GM10847 (cell line): Measurements from ENCODE around the gene KLHL1.

Experiments
- POLR2A ChIP-seq: IDR thresholded peaks from 2 replicates; pipeline ENCODE4 v1.6.1; 2011; ENCODE audit not compliant: insufficient read length; ENCODE audit errors: extremely low read depth

The KLHL1 gene

DNA sequence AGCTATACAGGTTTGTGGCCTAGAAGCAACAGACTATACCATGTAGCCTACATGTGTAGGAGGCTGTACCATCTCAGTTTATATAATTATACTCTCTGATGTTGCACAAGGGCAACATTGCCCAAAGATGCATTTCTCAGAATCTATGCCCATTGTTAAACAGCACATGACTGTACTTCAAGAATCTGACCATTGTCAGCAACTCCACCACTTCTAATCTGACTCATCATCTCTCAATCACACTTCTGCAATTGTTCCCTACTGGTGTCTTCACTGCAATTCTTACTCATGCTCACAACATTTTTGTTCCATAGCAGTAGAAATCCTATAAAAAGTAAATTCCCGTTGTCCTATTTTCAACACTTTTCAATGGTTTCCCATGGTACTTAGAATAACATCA is 64.6 kb downstream of the KLHL1 start:
- TF ChIP-seq POLR2A = no peak

DNA sequence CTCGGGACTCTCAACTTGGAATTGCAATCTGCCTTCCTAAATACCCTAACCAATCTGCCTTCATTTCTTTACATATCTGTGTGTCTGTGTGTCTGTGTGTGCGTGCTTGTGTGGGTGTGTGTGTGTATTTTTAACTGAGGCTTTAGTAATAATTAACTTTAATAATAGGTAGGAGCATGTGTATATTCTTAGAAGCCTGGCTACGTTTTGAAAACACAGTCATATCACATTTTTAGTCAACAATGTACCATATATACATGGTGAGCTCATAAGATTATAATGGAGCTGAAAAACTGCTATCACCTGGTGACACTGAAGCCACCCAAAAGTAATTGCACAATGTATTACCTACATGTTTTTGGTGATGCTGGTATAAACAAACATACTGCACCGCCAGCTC is 66.1 kb downstream of the KLHL1 start:
- no peak for TF ChIP-seq POLR2A

DNA sequence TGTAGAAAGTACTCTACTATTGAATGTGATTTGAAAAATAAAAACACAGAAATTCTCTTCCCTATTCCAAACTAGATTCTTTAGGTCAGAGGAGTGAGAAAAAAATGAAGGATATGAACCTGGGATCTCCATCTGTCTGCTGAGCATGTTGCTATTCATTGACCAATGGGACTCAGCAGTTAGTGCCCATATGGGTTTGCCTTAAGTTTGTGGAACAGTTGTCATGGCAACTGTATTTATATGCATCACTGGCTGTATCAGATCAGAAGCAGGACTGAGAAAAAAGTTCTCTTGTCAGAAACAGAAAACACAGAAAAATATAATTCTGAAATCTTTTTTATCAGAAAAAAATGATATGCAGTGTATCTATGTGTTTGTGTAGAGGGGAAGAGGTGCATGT is 74.0 kb downstream of the KLHL1 start:
- no peak for TF ChIP-seq POLR2A

DNA sequence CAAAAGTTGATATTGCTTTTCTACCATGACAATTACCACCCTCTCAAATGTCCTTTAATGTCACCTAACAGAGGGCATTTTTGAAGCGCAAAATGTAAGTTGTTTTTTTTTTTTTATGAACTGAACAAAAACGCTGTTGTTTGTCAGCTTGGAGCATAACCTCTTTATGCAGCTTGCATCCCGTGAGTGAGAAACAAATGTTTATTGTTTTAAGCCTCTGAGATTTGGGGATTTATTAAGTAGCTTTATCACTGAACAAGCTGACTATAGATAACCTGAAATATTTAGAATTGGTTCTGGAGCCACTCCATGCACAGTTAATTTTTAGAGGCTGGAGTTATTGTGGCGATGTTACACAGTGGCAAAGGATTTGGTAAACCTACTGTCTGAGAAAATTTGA is 80.7 kb downstream of the KLHL1 start:
- no peak for TF ChIP-seq POLR2A

DNA sequence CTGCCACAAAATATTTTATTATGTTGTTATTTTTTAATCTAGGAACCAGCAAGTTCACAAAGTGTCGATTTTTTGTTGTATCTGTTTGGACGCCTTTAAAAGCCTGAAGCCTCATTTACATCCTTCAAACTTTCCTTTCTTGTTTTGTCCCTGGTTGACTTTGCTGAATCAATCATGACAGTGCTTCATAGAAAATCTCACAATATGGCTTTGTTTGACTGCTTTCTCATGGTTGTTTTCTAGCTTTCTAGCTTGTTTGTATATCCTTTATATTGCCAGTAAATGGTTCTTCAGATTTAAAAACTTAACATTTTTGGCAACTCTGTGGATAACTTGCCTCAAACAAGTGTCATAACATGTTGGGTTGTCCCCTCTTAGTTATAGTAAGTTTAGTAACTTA is 84.7 kb downstream of the KLHL1 start:
- no peak for TF ChIP-seq POLR2A

DNA sequence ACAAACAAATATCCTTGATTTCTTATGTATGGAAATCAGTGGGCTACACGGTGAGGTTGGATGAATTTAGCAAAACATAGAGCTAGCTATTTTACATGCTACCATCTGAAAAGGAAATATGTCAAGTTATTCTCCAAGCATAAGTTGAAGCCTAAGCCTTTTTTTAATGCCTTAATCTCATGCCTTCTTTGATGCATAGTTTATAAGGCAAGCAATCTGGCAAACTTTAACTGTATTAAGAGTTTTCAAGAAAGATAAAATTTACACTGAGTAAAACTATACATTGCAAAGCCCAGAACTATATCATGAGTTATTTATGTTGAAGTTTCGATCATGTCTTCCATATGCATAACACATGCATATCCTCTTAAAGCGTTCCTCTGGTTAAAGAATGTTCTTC is 85.6 kb downstream of the KLHL1 start:
- TF ChIP-seq POLR2A = no peak

DNA sequence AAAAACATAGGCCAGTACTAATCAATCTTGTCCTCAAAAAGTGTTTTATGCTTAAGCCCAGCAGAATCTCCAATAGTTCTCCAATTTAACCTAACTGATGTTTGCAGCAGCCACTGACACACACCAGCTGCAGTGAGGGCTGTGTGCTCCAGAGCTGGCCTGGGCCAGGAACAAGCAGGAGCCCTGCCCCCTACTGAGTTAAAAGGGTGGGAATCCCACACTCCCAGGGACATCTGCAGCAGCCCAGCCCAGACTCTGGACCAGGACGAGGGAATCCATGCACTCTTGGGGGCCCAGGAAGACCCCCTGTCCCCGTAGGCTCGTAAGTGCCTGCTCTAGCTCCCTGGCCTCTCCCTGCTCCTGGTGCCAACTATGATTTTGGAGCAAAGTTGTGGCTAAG is 92.1 kb downstream of the KLHL1 start:
- no peak for TF ChIP-seq POLR2A

DNA sequence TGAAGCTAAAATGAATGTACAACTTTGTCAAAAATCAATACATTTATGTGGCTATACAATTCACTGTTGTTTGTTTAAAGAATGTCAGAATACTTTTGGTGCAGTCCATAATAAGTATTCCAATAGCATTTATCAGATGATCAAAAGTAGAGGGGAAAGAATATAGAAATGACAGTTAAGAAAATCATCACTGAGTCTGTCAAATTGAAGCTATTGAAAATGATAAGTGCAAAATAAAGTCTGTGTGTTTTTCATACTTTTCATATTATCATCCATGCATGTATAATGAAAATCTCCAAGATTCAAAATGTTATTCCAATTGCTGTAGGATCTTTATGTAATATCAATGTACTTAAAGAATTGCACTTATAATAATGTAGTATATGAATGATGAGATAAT is 93.9 kb downstream of the KLHL1 start:
- no peak for TF ChIP-seq POLR2A

GRCh38 chr13:69999875-70000274 is 108.4 kb downstream of the KLHL1 start:
- no peak for TF ChIP-seq POLR2A

DNA sequence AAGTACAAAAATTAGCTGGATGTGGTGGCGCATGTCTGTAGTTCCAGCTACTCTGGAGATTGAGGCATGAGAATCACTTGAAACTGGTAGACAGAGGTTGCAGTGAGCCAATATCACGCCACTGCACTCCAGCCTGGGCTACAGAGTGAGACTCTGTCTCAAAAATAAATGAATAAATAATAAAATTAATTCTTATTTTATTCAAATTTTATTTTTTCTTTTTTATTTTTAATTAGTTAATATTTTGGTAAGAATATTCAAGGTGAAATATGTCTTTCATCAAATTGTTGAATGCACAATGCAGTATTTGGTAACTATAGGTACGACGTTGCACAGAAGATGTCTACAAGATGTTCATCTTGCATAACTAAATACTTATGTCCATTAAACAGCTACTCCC is 111.2 kb downstream of the KLHL1 start:
- TF ChIP-seq POLR2A = no peak

- TF ChIP-seq POLR2A = no peak
These were observed 127.5 kb downstream of the KLHL1 start for GRCh38 chr13:69980799-69981198.

DNA sequence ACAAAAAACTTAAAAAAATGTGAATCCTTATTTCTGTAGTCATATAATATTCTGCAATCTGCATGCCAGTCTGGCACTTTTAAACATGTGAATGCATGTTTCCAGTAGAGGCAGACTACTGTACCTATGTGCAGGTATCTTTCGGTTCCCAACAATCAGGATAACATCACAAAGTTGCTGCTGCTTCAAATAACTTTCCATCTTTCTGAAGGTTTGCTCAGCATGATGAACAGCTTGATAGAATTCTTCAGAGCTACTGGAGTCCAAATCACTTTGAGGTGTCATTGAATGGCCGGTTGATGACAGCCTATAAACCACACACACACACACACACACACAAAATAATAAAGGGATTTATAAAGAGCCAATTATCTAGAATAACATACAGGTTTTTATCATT is 132.8 kb downstream of the KLHL1 start:
- TF ChIP-seq POLR2A = no peak

DNA sequence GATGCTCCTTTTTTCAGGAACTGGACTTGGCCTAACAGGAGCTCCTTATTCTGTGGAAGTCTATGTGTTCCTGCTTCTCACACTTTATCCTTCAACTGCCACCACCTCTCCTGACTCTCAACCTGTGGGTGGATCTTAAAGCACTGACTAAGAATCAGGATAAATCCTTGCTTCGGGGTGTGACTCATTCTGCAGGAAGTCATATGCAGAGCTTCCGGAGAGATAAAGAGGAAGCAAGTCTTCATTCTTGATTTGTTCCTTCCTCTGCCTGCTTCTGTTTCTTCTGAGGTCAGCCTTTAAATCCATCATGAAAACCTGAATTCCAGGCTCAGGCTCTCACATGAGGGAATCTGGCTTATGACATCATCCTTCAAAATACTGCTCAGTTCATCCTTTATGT is 137.7 kb downstream of the KLHL1 start:
- no peak for TF ChIP-seq POLR2A

- no peak for TF ChIP-seq POLR2A
These were observed 149.2 kb downstream of the KLHL1 start for GRCh38 chr13:69959046-69959445.

DNA sequence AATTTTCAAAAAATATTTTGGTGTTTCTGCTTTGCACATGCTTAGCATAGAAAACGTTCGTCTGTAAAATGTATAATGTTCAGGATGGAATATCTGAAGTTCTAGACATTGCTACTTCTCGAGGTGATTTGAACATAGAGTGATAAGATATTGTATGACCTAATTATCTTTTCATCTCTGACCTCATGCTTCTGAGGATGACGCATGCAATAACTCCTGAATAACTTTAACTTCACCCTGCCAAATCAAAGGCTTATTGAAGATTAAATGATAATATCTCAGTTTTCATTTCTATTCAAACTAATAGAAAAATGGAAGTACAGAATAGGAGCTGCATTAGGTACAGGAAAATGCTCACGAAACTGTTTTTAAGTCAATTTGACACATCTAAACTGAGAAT is 151.4 kb downstream of the KLHL1 start:
- TF ChIP-seq POLR2A = no peak

DNA sequence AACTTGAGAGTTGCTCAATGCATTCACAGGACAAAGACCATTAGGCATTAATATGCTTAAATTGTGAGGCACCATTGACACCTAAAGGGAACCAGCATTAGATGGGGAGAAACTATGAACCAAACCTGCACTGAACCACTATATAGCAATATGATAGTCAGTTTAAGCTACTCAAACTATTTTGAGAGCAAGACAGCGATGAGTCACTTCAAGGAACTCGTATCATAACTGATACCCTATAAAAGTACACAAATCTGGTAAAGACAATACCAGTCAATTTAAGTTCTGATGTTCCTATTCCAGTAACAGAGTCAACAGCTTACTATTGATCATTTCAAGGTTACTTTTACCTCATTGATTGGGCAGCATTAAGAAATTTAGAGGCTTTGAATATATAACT is 151.9 kb downstream of the KLHL1 start:
- TF ChIP-seq POLR2A = no peak

DNA sequence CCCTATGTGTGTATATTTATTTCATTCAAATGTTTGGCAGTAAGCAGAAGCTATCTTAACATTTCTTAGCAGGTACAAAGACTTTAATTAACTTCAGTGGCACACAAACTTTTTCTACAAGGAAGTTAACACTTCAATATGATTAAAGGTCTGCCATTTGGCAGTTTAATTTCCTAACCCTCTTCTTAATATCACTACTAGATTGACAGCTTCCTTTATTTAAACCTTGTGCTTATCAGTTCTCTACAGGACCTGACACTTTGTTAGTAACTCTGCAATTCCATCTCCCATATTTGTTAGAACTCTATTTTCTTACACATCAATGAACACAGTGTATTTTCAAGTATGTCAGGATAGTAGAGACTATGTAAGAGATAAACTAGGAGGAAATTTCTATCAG is 153.0 kb downstream of the KLHL1 start:
- no peak for TF ChIP-seq POLR2A

- no peak for TF ChIP-seq POLR2A
These were observed 156.8 kb downstream of the KLHL1 start for GRCh38 chr13:69951412-69951811.
